ENCODE measurements around the gene GPR173. TPM values are rescaled to one million over a fixed set of nuclear protein-coding genes. Genes with fewer than 3 reads are reported as not detected.

Gene GPR173
- total RNA-seq, 2 experiments from 2014 or later: 5.4 to 8.7 TPM

DNA sequence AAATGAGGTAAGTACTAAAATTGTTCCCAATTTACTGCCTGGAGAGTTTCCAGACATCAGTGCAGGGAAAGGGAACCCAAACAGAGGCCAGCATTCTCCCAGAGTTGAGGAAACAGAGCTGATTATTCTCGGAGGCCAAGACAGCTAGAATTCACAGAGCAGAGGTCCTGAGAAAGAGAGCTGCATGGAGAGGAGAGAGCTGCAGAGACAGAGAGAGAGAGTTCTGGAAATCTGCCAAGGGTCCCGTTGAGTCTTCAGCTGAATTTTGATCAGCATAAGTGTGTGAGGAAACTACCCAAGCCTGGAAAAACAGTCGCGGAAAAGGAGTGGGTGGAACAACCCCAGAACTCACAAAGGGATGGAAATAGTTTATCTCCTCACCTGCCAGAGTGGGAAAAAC is 43.8 kb upstream of the GPR173 start:
- Histone ChIP-seq H3K36me3 (ENCODE audit: insufficient read depth, low read length) (no peaks in the 10 kb centered on the region), H3K79me2 (ENCODE audit: insufficient read depth, low read depth, low read length) (no peaks in the 10 kb centered on the region), H3K27ac (ENCODE audit: low read depth, low read length, poor library complexity, severe bottlenecking) (no peak overlapping the region), H2AFZ (ENCODE audit: low read length) (no peak overlapping the region), H3K4me3 (ENCODE audit: low read depth, low read length, poor library complexity, severe bottlenecking) (no peak overlapping the region), H4K20me1 (ENCODE audit: insufficient read depth, low read length) (no peaks in the 10 kb centered on the region), H3K9me2 (ENCODE audit: insufficient read depth, low read length) (no peaks in the 10 kb centered on the region), H3K4me2 (ENCODE audit: low read length) (no peak overlapping the region), H3K9me3 (ENCODE audit: low read length) (no peaks in the 10 kb centered on the region), H3K4me1 (ENCODE audit: insufficient read depth, low read length, poor library complexity, severe bottlenecking) (no peaks in the 10 kb centered on the region)
- no peak for DNase-seq (ENCODE audit: low spot score)
- no TSS peak for BruUV-seq (replicated peaks)
- intact Hi-C loops (cut with micrococcal nuclease; ENCODE audit: unreplicated experiment): no loop called here
- ChIA-PET POLR2A (no interaction called here), CTCF (ENCODE audit: unreplicated experiment) (no interaction called here)
- TF ChIP-seq, protein P1, sequence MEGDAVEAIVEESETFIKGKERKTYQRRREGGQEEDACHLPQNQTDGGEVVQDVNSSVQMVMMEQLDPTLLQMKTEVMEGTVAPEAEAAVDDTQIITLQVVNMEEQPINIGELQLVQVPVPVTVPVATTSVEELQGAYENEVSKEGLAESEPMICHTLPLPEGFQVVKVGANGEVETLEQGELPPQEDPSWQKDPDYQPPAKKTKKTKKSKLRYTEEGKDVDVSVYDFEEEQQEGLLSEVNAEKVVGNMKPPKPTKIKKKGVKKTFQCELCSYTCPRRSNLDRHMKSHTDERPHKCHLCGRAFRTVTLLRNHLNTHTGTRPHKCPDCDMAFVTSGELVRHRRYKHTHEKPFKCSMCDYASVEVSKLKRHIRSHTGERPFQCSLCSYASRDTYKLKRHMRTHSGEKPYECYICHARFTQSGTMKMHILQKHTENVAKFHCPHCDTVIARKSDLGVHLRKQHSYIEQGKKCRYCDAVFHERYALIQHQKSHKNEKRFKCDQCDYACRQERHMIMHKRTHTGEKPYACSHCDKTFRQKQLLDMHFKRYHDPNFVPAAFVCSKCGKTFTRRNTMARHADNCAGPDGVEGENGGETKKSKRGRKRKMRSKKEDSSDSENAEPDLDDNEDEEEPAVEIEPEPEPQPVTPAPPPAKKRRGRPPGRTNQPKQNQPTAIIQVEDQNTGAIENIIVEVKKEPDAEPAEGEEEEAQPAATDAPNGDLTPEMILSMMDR (conservative IDR thresholded peaks at IDR 0.05; ENCODE audit: low read length): no peak
- no peak for TF ChIP-seq EZH2phosphoT487 (IDR thresholded peaks at IDR 0.05; ENCODE audit: borderline replicate concordance, low read depth, low read length)

DNA sequence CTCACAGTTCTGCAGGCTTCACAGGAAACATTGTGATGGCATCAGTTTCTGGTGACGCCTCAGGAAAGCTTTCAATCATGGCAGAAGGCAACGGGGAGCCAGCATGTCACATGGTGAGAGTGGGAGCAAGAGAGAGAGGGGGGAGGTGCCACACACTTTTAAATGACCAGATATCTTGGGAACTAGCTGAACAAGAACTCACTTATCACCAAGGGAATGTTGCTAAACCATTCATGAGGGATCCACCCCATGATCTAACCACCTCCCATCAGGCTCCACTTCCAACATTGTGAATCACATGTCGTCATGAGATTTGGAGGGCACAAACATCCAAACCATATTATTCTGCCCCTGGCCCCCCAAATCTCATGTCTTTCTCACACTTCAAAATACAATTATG is 43.3 kb upstream of the GPR173 start:
- no peaks in the 10 kb centered on the region for H3K36me3 ChIP-seq (ENCODE audit: insufficient read depth, low read length)
- POLR2A ChIA-PET: no interaction called here
- no peaks in the 10 kb centered on the region for H3K9me2 ChIP-seq (ENCODE audit: insufficient read depth, low read length)
- H3K4me2 ChIP-seq (ENCODE audit: low read length): no peak overlapping the region
- H3K4me3 ChIP-seq (ENCODE audit: low read depth, low read length, poor library complexity, severe bottlenecking): no peak overlapping the region
- H2AFZ ChIP-seq (ENCODE audit: low read length): no peak overlapping the region
- CTCF ChIA-PET (ENCODE audit: unreplicated experiment): no interaction called here
- DNase-seq (ENCODE audit: low spot score): no peak
- intact Hi-C loops (cut with micrococcal nuclease; ENCODE audit: unreplicated experiment): no loop called here
- H3K9me3 ChIP-seq (ENCODE audit: low read length): no peaks in the 10 kb centered on the region
- TF ChIP-seq, protein P1 (conservative IDR thresholded peaks at IDR 0.05; ENCODE audit: low read length): no peak
- no peaks in the 10 kb centered on the region for H3K4me1 ChIP-seq (ENCODE audit: insufficient read depth, low read length, poor library complexity, severe bottlenecking)
- no peaks in the 10 kb centered on the region for H3K79me2 ChIP-seq (ENCODE audit: insufficient read depth, low read depth, low read length)
- no peak overlapping the region for H3K27ac ChIP-seq (ENCODE audit: low read depth, low read length, poor library complexity, severe bottlenecking)
- BruUV-seq (replicated peaks): no TSS peak
- no peaks in the 10 kb centered on the region for H4K20me1 ChIP-seq (ENCODE audit: insufficient read depth, low read length)

DNA sequence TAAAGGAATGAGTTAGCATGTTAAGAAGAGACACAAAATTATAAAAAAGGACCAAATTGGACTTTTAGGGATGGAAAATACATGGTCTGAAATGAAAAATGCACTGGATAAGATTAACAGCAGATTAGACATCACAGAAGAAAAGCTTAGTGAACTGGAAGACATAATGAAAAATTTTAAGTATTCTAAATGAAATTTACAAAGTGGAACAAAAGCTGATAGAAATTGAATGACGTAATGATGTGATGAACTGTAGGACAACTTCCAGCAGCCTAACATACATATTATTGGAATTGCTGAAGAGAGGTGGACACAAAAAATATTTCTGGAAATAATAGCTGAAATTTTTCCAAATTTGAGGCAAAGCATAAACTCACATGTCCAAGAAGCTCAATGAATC is 39.6 kb upstream of the GPR173 start:
- H3K79me2 ChIP-seq (ENCODE audit: insufficient read depth, low read depth, low read length): no peaks in the 10 kb centered on the region
- no peak overlapping the region for H3K4me3 ChIP-seq (ENCODE audit: low read depth, low read length, poor library complexity, severe bottlenecking)
- no peaks in the 10 kb centered on the region for H3K9me3 ChIP-seq (ENCODE audit: low read length)
- intact Hi-C loops (cut with micrococcal nuclease; ENCODE audit: unreplicated experiment): no loop called here
- POLR2A ChIA-PET: no interaction called here
- no TSS peak for BruUV-seq (replicated peaks)
- CTCF ChIA-PET (ENCODE audit: unreplicated experiment): no interaction called here
- H3K36me3 ChIP-seq (ENCODE audit: insufficient read depth, low read length): no peaks in the 10 kb centered on the region
- TF ChIP-seq EZH2phosphoT487 (IDR thresholded peaks at IDR 0.05; ENCODE audit: borderline replicate concordance, low read depth, low read length): no peak
- TF ChIP-seq, protein P1 (conservative IDR thresholded peaks at IDR 0.05; ENCODE audit: low read length): no peak
- no peak overlapping the region for H3K4me2 ChIP-seq (ENCODE audit: low read length)
- no peaks in the 10 kb centered on the region for H4K20me1 ChIP-seq (ENCODE audit: insufficient read depth, low read length)
- no peak for DNase-seq (ENCODE audit: low spot score)
- H2AFZ ChIP-seq (ENCODE audit: low read length): no peak overlapping the region
- no peaks in the 10 kb centered on the region for H3K4me1 ChIP-seq (ENCODE audit: insufficient read depth, low read length, poor library complexity, severe bottlenecking)
- H3K27ac ChIP-seq (ENCODE audit: low read depth, low read length, poor library complexity, severe bottlenecking): no peak overlapping the region
- no peaks in the 10 kb centered on the region for H3K9me2 ChIP-seq (ENCODE audit: insufficient read depth, low read length)

Measured in OCI-LY7 (cell line).